H1 (cell line): Measurements from ENCODE around the gene CD151. TPM values are rescaled to one million over a fixed set of nuclear protein-coding genes. Genes with fewer than 3 reads are reported as not detected.

ENCODE experiments used
- CTCF ChIA-PET: fragments of 300-600 bp; sonication (Branson Sonifier 250); formaldehyde crosslinking; loops from one replicate; lab custom pipeline; 2021; ENCODE audit not compliant: partially characterized antibody; lab: Charles Lee
- POLR2A ChIA-PET: fragments of 300-600 bp; sonication (Branson Sonifier 250); formaldehyde crosslinking; loops from one replicate; lab custom pipeline; 2021; ENCODE audit warnings: inconsistent platforms; ENCODE audit not compliant: partially characterized antibody; lab: Charles Lee
- DNase-seq, 2 experiments: peaks; one replicate each; pipeline versions ENCODE4 v3.0.0 to v3.0.0-alpha.2; 2010 to 2022; ENCODE audit warnings: low spot score in 2 of 2, low read depth in 1 of 2, mixed read lengths in 1 of 2
- FAIRE-seq: peaks from 2 replicates; lab custom pipeline; 2011; peaks lifted over from hg19 to GRCh38; lab: Jason Lieb, UNC
- H2AFZ ChIP-seq: 2 replicates; pipeline ENCODE4 v1.8.1; 2012; ENCODE audit warnings: low read length, inconsistent platforms
- H2AK5ac ChIP-seq: 2 replicates; pipeline ENCODE4 v1.6.1; 2013; ENCODE audit warnings: low read depth, low read length
- H2BK120ac ChIP-seq: replicated peaks from 2 replicates; pipeline ENCODE3; 2013; ENCODE audit warnings: low read depth, low read length, inconsistent platforms
- H2BK12ac ChIP-seq: 2 replicates; pipeline ENCODE4 v1.6.1; 2013; ENCODE audit warnings: low read depth, low read length
- H2BK15ac ChIP-seq: 2 replicates; pipeline ENCODE4 v1.6.1; 2013; ENCODE audit warnings: low read length
- H2BK20ac ChIP-seq: 2 replicates; pipeline ENCODE4 v1.6.1; 2013; ENCODE audit warnings: low read length
- H2BK5ac ChIP-seq: 2 replicates; pipeline ENCODE4 v1.6.1; 2013; ENCODE audit warnings: low read depth, low read length
- H3K14ac ChIP-seq: 2 replicates; pipeline ENCODE4 v1.6.1; 2013; ENCODE audit warnings: inconsistent platforms; ENCODE audit not compliant: insufficient read length
- H3K18ac ChIP-seq: 2 replicates; pipeline ENCODE4 v1.6.1; 2013; ENCODE audit warnings: low read length; ENCODE audit errors: extremely low read depth
- H3K23ac ChIP-seq: 2 replicates; pipeline ENCODE4 v1.6.1; 2013; ENCODE audit warnings: inconsistent platforms; ENCODE audit not compliant: insufficient read length
- H3K23me2 ChIP-seq: 2 replicates; pipeline ENCODE4 v1.6.1; 2013; ENCODE audit warnings: low read depth, low read length
- H3K27ac ChIP-seq: 2 replicates; pipeline ENCODE4 v1.6.1; 2011; ENCODE audit warnings: low read depth, low read length, inconsistent platforms
- H3K27me3 ChIP-seq, 4 experiments: replicated peaks in 1 of 4; 1 replicate in 1 of 4; 2 replicates in 3 of 4; pipeline versions ENCODE4 v1.6.1 to v1.8.1; 2011 to 2013; ENCODE audit warnings: low read length in 3 of 4, mild to moderate bottlenecking in 3 of 4, inconsistent platforms in 2 of 4, mixed read lengths in 2 of 4, moderate library complexity in 1 of 4; ENCODE audit not compliant: control insufficient read depth in 3 of 4, insufficient read depth in 3 of 4; ENCODE audit errors: extremely low read depth in 1 of 4
- H3K36me3 ChIP-seq, 4 experiments: 2 replicates each; pipeline versions ENCODE4 v1.6.1 to v1.8.1; 2011 to 2013; ENCODE audit warnings: mild to moderate bottlenecking in 4 of 4, low read length in 3 of 4, moderate library complexity in 2 of 4, control low read depth in 1 of 4, inconsistent platforms in 1 of 4; ENCODE audit not compliant: insufficient read depth in 4 of 4, control insufficient read depth in 2 of 4
- H3K4ac ChIP-seq: replicated peaks from 2 replicates; pipeline ENCODE3; 2013; ENCODE audit warnings: low read length, low read depth, mixed read lengths, inconsistent platforms; ENCODE audit not compliant: insufficient read length
- H3K4me1 ChIP-seq, 4 experiments: replicated peaks in 1 of 4; 1 replicate in 1 of 4; 2 replicates in 3 of 4; pipeline versions ENCODE4 v1.6.1 to v1.8.1; 2011 to 2013; ENCODE audit warnings: low read length in 3 of 4, inconsistent platforms in 2 of 4, mixed read lengths in 1 of 4; ENCODE audit not compliant: insufficient read depth in 4 of 4, control insufficient read depth in 3 of 4
- H3K4me2 ChIP-seq, 2 experiments: 2 replicates each; pipeline versions ENCODE4 v1.6.1 to v1.8.1; 2011 to 2013; ENCODE audit warnings: low read depth in 2 of 2, low read length in 2 of 2, control low read depth in 1 of 2, inconsistent platforms in 1 of 2, mild to moderate bottlenecking in 1 of 2; ENCODE audit not compliant: insufficient read depth in 1 of 2
- H3K4me3 ChIP-seq, 4 experiments: fragments of 200-600, 300-600 bp in 1 of 4; sonication (generic), shearing (Covaris generic), sonication (Bioruptor Twin) in 1 of 4; 2 replicates each; pipeline versions ENCODE4 v1.5.1 to v1.8.1; 2011 to 2016; ENCODE audit warnings: low read length in 4 of 4, low read depth in 3 of 4, control low read depth in 2 of 4, inconsistent platforms in 2 of 4, mild to moderate bottlenecking in 2 of 4, mixed read lengths in 1 of 4, moderate library complexity in 1 of 4; ENCODE audit not compliant: insufficient read depth in 2 of 4; ENCODE audit errors: extremely low read depth in 1 of 4
- H3K56ac ChIP-seq: replicated peaks from 2 replicates; pipeline ENCODE3; 2013; ENCODE audit warnings: low read depth, mild to moderate bottlenecking, mixed read lengths, low read length, inconsistent platforms; ENCODE audit not compliant: insufficient read length
- H3K79me1 ChIP-seq: 2 replicates; pipeline ENCODE4 v1.6.1; 2013; ENCODE audit warnings: low read depth, low read length, control low read depth
- H3K79me2 ChIP-seq, 2 experiments: 2 replicates each; pipeline versions ENCODE4 v1.6.1 to v1.8.1; 2012 to 2013; ENCODE audit warnings: low read length in 2 of 2, mild to moderate bottlenecking in 2 of 2, inconsistent platforms in 1 of 2; ENCODE audit not compliant: insufficient read depth in 2 of 2, control insufficient read depth in 1 of 2
- H3K9ac ChIP-seq, 4 experiments: replicated peaks in 1 of 4; 1 replicate in 1 of 4; 2 replicates in 3 of 4; pipeline versions ENCODE4 v1.6.1 to v1.8.1; 2011 to 2013; ENCODE audit warnings: low read depth in 3 of 4, low read length in 3 of 4, control low read depth in 2 of 4, mild to moderate bottlenecking in 2 of 4, moderate library complexity in 2 of 4, inconsistent platforms in 1 of 4; ENCODE audit errors: extremely low read depth in 1 of 4
- H3K9me3 ChIP-seq, 2 experiments: 2 replicates each; pipeline versions ENCODE4 v1.6.1 to v1.8.1; 2012 to 2013; ENCODE audit warnings: mild to moderate bottlenecking in 2 of 2, moderate library complexity in 2 of 2, control low read depth in 1 of 2, inconsistent platforms in 1 of 2, low read depth in 1 of 2, low read length in 1 of 2, mixed read lengths in 1 of 2; ENCODE audit not compliant: insufficient read depth in 2 of 2
- H4K20me1 ChIP-seq, 2 experiments: replicated peaks in 1 of 2; 2 replicates each; pipeline versions ENCODE3 to v1.8.1; 2011 to 2013; ENCODE audit warnings: inconsistent platforms in 2 of 2, low read length in 2 of 2, mild to moderate bottlenecking in 1 of 2; ENCODE audit not compliant: insufficient read depth in 2 of 2, control insufficient read depth in 1 of 2
- H4K5ac ChIP-seq: 2 replicates; pipeline ENCODE4 v1.6.1; 2013; ENCODE audit warnings: low read length, low read depth, mixed read lengths, inconsistent platforms; ENCODE audit not compliant: insufficient read length
- H4K8ac ChIP-seq: 2 replicates; pipeline ENCODE4 v1.8.0; 2013; ENCODE audit warnings: mild to moderate bottlenecking, moderate library complexity, low read length, inconsistent platforms; ENCODE audit not compliant: insufficient read depth; ENCODE audit errors: extremely low read depth
- H4K91ac ChIP-seq: replicated peaks from 2 replicates; pipeline ENCODE3; 2013; ENCODE audit warnings: low read length, mixed read lengths, inconsistent platforms; ENCODE audit not compliant: insufficient read length
- E2F6 ChIP-seq: IDR thresholded peaks from 2 replicates; pipeline ENCODE4 v1.6.1; 2012; ENCODE audit warnings: inconsistent platforms
- POLR2A ChIP-seq, 2 experiments: IDR thresholded peaks; 1 replicate in 1 of 2; 2 replicates in 1 of 2; pipeline ENCODE4 v1.6.1; 2011; ENCODE audit warnings: low read depth in 2 of 2, low read length in 2 of 2, mild to moderate bottlenecking in 2 of 2; ENCODE audit errors: control extremely low read depth in 1 of 2
- POLR2AphosphoS5 ChIP-seq: IDR thresholded peaks from 2 replicates; pipeline ENCODE4 v1.6.1; 2011; ENCODE audit warnings: low read depth, low read length
- RXRA ChIP-seq: IDR thresholded peaks from 2 replicates; pipeline ENCODE4 v1.6.1; 2011; ENCODE audit warnings: low read depth, mild to moderate bottlenecking, low read length, moderate library complexity; ENCODE audit not compliant: insufficient read depth
- SAP30 ChIP-seq: fragments of 300-600 bp; sonication (generic); IDR thresholded peaks from 2 replicates; pipeline ENCODE4 v1.7.1; 2012; ENCODE audit warnings: low read length, moderate library complexity, mild to moderate bottlenecking, inconsistent platforms; ENCODE audit not compliant: insufficient read depth, insufficient replicate concordance
- WGBS, 2 experiments: shearing (Covaris generic) in 1 of 2; methylation state at CpG; one replicate each; pipeline versions ENCODE4 v1.1.6 to v1.1.7; 2013 to 2015; ENCODE audit warnings: low lambda C conversion rate in 2 of 2, mixed read lengths in 2 of 2, inconsistent platforms in 1 of 2, low coverage in 1 of 2, missing lambda C conversion rate in 1 of 2; ENCODE audit not compliant: insufficient replicate concordance in 2 of 2, insufficient coverage in 1 of 2, insufficient read length in 1 of 2; ENCODE audit errors: extremely low coverage in 1 of 2, missing lambda C conversion rate in 1 of 2; 5-methylcytosine and 5-hydroxymethylcytosine counted together
- polyA plus RNA-seq, 7 experiments: library from polyadenylated mRNA; depleted of rRNA in 3 of 7; stranded (reverse) in 5 of 7; unstranded in 2 of 7; fragments of >200 nt in 5 of 7; fragments of 200-250 nt in 2 of 7; gene quantifications; 1 replicate in 5 of 7; 2 replicates in 1 of 7; 4 replicates in 1 of 7; pipeline versions ENCODE4 v1.2.1 to v1.2.3, GENCODE V29; 2011 to 2013; ENCODE audit warnings: missing spikeins in 2 of 7, mixed read lengths in 2 of 7
- total RNA-seq: library from RNA; stranded (reverse); fragmentation: NEBNext Ultra II Directional; extraction: Animal tissue kit (Norgen Biotek cat#: 25700); gene quantifications from 2 replicates; pipeline ENCODE4 v1.2.1, GENCODE V29; 2021
- TF ChIP-seq, protein P1 (sequence below): IDR thresholded peaks from 2 replicates; pipeline ENCODE4 v1.6.1; 2012; ENCODE audit warnings: inconsistent platforms
- TF ChIP-seq, protein P2 (sequence below): IDR thresholded peaks from 2 replicates; pipeline ENCODE4 v1.6.1; 2012; ENCODE audit warnings: low read length, inconsistent platforms

Gene CD151
- total and polyA plus RNA-seq, 2 of the 8 experiments (the other 6 are each of a cell fraction or from before 2014, with no cell fraction given), result 101 to 212 TPM

GRCh38 chr11:813456-814096 is 19.2 kb upstream of the CD151 start:
- H3K23me2 ChIP-seq, result peaks cover 5% of the 10 kb centered on the region; the same call in 1 of the 2 replicates
- H3K4me1 ChIP-seq, result peaks cover under 1 to 13% (median 4%) of the 10 kb centered on the region in 4 experiments; a peak in 6 of 7 replicates
- no peak overlapping the region for H3K4me2 ChIP-seq
- FAIRE-seq (no peak), DNase-seq (no peak)
- no peak overlapping the region for H3K9ac ChIP-seq
- 87% methylated on average over 9 of the region's 9 CpGs; no CpG with 5 or more reads in 1 of the 2 experiments for WGBS, 2 experiments
- H4K91ac ChIP-seq, result no peak overlapping the region
- H3K79me2 ChIP-seq, result peaks cover 7 to 31% of the 10 kb centered on the region in 2 experiments; a peak in 3 of 4 replicates
- no peak overlapping the region for H3K4me3 ChIP-seq
- no peak overlapping the region for H3K4ac ChIP-seq
- no peak overlapping the region for H2BK120ac ChIP-seq
- no peak overlapping the region for H3K56ac ChIP-seq
- H2BK12ac ChIP-seq, result no peak overlapping the region
- H3K27ac ChIP-seq, result no peak overlapping the region
- no peak overlapping the region for H3K18ac ChIP-seq
- no peak overlapping the region for H2AFZ ChIP-seq
- H2AK5ac ChIP-seq, result peak overlapping the region; percentile 82; the same call in 1 of the 2 replicates
- H2BK5ac ChIP-seq, result peak overlapping the region; percentile 73; the same call in 1 of the 2 replicates
- no peaks in the 10 kb centered on the region; a peak in 2 of 7 replicates for H3K27me3 ChIP-seq
- TF ChIP-seq E2F6 (no peak), POLR2A (IDR thresholded peaks at IDR 0.05; ENCODE audit: control extremely low read depth in 1 of 2, low read depth in 2 of 2, low read length in 2 of 2) (peak; percentile 73 to 77), POLR2AphosphoS5 (peak; percentile 83), SAP30 (no peak), RXRA (no peak)
- TF ChIP-seq, protein P1, sequence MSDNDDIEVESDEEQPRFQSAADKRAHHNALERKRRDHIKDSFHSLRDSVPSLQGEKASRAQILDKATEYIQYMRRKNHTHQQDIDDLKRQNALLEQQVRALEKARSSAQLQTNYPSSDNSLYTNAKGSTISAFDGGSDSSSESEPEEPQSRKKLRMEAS, result 0 out of 2 replicates have a peak, but pooled peaks have one; percentile 28
- TF ChIP-seq, protein P2, sequence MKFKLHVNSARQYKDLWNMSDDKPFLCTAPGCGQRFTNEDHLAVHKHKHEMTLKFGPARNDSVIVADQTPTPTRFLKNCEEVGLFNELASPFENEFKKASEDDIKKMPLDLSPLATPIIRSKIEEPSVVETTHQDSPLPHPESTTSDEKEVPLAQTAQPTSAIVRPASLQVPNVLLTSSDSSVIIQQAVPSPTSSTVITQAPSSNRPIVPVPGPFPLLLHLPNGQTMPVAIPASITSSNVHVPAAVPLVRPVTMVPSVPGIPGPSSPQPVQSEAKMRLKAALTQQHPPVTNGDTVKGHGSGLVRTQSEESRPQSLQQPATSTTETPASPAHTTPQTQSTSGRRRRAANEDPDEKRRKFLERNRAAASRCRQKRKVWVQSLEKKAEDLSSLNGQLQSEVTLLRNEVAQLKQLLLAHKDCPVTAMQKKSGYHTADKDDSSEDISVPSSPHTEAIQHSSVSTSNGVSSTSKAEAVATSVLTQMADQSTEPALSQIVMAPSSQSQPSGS, result no peak
- H2BK15ac ChIP-seq, result no peak overlapping the region
- no peak overlapping the region; the same call in 1 of the 2 replicates for H4K8ac ChIP-seq
- ChIA-PET POLR2A (interaction anchor here (0.5 to 53.0 kb wide), 10 partner anchors 2 to 277 kb away, joined by 3 to 1917 read pairs (median 4); partner anchors contain the start of genes CD151, CEND1, CRACR2B and GATD1), CTCF (interaction anchor here (0.6 to 2.2 kb wide), 2 partner anchors 21 kb away, joined by 3 to 5 read pairs; no protein-coding TSS in a partner anchor)
- H4K20me1 ChIP-seq, result peaks cover 10 to 22% of the 10 kb centered on the region in 2 experiments
- no peak overlapping the region for H2BK20ac ChIP-seq
- H3K79me1 ChIP-seq, result no peaks in the 10 kb centered on the region
- no peak overlapping the region for H3K14ac ChIP-seq
- no peak overlapping the region for H4K5ac ChIP-seq
- H3K36me3 ChIP-seq, result peaks cover 16 to 29% (median 26%) of the 10 kb centered on the region in 4 experiments
- no peaks in the 10 kb centered on the region for H3K9me3 ChIP-seq
- no peak overlapping the region for H3K23ac ChIP-seq
